GM11168 (cell line): ENCODE data around the gene LEP.

Experiments
- in situ Hi-C: fragments of 300-500 bp; cut with MboI; formaldehyde crosslinking; loops from one replicate; pipeline ENCODE4 v1.12.0; 2022; ENCODE audit warnings: low sequenced_read_pairs; ENCODE audit not compliant: unreplicated experiment

The LEP gene

GRCh38 chr7:128240696-128241386 is at the start of gene LEP:
Gene LEP, plus strand, starts transcription at chr7:128241278. Its CDS starts 10,741 bp downstream, at chr7:128252019.
- in situ Hi-C loops, result no loop called here

GRCh38 chr7:128192497-128193142 is 48.5 kb upstream of the LEP start:
- in situ Hi-C loops, result no loop called here

- in situ Hi-C loops, result no loop called here
Observed at GRCh38 chr7:128194533-128195282, 46.4 kb upstream of the LEP start.

GRCh38 chr7:128197589-128197988 is 43.5 kb upstream of the LEP start:
- in situ Hi-C loops, result no loop called here

GRCh38 chr7:128197989-128198580 is 43.0 kb upstream of the LEP start:
- in situ Hi-C loops, result no loop called here

- in situ Hi-C loops, result loop anchor here (25.0 kb wide), 1 partner anchor 488 kb away; no protein-coding TSS in a partner anchor
Observed at GRCh38 chr7:128200376-128200775, 40.7 kb upstream of the LEP start.

GRCh38 chr7:128201067-128201689 is 39.9 kb upstream of the LEP start:
- in situ Hi-C loops, result loop anchor here (25.0 kb wide), 1 partner anchor 489 kb away; no protein-coding TSS in a partner anchor

GRCh38 chr7:128201690-128202085 is 39.4 kb upstream of the LEP start:
- in situ Hi-C loops, result loop anchor here (25.0 kb wide), 1 partner anchor 489 kb away; no protein-coding TSS in a partner anchor

GRCh38 chr7:128202287-128202957 is 38.7 kb upstream of the LEP start:
- in situ Hi-C loops, result loop anchor here (25.0 kb wide), 1 partner anchor 490 kb away; no protein-coding TSS in a partner anchor

- in situ Hi-C loops, result loop anchor here (25.0 kb wide), 1 partner anchor 491 kb away; no protein-coding TSS in a partner anchor
Observed at GRCh38 chr7:128203047-128203491, 38.0 kb upstream of the LEP start.

- in situ Hi-C loops, result loop anchor here (25.0 kb wide), 1 partner anchor 491 kb away; no protein-coding TSS in a partner anchor
Observed at GRCh38 chr7:128203710-128204214, 37.3 kb upstream of the LEP start.

GRCh38 chr7:128204455-128204854 is 36.6 kb upstream of the LEP start:
- in situ Hi-C loops, result loop anchor here (25.0 kb wide), 1 partner anchor 492 kb away; no protein-coding TSS in a partner anchor

GRCh38 chr7:128205068-128205467 is 36.0 kb upstream of the LEP start:
- in situ Hi-C loops, result loop anchor here (25.0 kb wide), 1 partner anchor 493 kb away; no protein-coding TSS in a partner anchor

GRCh38 chr7:128206017-128206746 is 34.9 kb upstream of the LEP start:
- in situ Hi-C loops, result loop anchor here (25.0 kb wide), 1 partner anchor 494 kb away; no protein-coding TSS in a partner anchor

- in situ Hi-C loops, result loop anchor here (25.0 kb wide), 1 partner anchor 495 kb away; no protein-coding TSS in a partner anchor
Observed at GRCh38 chr7:128206747-128207500, 34.2 kb upstream of the LEP start.

GRCh38 chr7:128207609-128208008 is 33.5 kb upstream of the LEP start:
- in situ Hi-C loops, result loop anchor here (25.0 kb wide), 1 partner anchor 495 kb away; no protein-coding TSS in a partner anchor
